ENCODE data around the gene LY6G6D.

LY6G6D gene

GRCh38 chr6:31764198-31764597 is 49.0 kb downstream of the LY6G6D start:
- no peak for DNase-seq (ENCODE audit: low read depth)

GRCh38 chr6:31765559-31765909 is 50.4 kb downstream of the LY6G6D start:
- DNase-seq (ENCODE audit: low read depth), result no peak

- DNase-seq (ENCODE audit: low read depth), result no peak
Measured at GRCh38 chr6:31765910-31766794, 51.0 kb downstream of the LY6G6D start.

GRCh38 chr6:31767096-31767645 is 52.0 kb downstream of the LY6G6D start:
- no peak for DNase-seq (ENCODE audit: low read depth)

All from non-pigmented ciliary epithelial cell (primary cell).